ENCODE results near the gene OR3A2.
"Not testable (repeated sequence)": the region's sequence is repeated elsewhere in the genome, so short reads cannot be mapped to it uniquely, and the experiment has no call there.

OR3A2 gene

DNA sequence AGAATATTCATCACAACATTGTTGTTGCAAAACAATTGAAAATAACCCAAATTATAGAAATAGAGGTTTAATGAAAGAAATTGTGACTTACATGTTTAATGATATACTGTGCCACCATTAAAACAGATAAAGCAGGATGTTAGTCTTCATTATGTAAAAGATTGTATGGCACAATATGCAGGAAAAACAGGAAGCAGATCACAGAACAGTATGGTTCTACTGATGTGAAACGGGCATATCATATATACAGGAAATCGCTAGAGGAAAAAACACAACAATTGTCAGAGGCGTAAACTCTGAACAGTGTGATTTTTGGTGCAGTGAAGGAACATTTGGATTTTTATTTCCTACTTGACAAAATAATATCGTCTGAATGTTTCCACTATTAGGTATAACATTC is 110.0 kb downstream of the OR3A2 start:
- DNase-seq (ENCODE audit: low read depth): no peak
- TF ChIP-seq, protein P1, sequence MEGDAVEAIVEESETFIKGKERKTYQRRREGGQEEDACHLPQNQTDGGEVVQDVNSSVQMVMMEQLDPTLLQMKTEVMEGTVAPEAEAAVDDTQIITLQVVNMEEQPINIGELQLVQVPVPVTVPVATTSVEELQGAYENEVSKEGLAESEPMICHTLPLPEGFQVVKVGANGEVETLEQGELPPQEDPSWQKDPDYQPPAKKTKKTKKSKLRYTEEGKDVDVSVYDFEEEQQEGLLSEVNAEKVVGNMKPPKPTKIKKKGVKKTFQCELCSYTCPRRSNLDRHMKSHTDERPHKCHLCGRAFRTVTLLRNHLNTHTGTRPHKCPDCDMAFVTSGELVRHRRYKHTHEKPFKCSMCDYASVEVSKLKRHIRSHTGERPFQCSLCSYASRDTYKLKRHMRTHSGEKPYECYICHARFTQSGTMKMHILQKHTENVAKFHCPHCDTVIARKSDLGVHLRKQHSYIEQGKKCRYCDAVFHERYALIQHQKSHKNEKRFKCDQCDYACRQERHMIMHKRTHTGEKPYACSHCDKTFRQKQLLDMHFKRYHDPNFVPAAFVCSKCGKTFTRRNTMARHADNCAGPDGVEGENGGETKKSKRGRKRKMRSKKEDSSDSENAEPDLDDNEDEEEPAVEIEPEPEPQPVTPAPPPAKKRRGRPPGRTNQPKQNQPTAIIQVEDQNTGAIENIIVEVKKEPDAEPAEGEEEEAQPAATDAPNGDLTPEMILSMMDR (conservative IDR thresholded peaks at IDR 0.05; ENCODE audit: low read depth, low read length): no peak
- no peak overlapping the region for H3K4me3 ChIP-seq (ENCODE audit: low read length)

DNA sequence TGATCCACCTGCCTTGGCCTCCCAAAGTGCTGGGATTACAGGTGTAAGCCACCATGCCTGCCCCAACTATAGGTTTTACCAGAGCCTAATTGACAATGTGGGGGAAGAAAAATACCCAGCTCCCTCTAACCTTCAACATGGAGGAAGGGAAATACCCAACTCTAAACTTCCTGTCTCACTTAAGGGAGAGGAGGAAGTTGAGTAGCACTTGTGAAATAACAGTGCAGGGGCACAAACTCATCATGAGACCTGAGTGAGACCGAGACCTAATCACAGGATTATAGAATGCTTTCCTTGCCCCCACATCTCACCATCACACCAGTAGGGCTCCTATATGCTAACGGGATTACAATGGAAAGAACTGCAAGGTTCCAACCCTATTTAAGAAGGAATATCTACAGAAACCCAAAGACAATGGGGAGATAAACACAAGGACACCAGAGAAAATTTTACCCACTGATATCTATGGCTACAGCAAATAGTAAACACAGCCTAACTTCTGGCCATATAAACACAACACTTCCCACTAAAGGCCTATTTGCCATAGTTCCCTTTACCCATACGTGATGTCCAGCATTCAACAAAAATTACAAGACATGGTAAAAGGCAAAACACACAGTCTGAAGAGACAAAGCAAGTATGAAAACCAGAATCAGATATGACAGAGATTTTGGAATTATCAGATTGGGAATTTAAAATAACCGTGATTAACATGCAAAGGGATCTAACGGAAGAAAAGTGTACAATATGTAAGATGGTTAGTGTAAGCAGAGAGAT is 114.8 kb downstream of the OR3A2 start:
- H3K4me3 ChIP-seq (ENCODE audit: low read length): no peak overlapping the region
- TF ChIP-seq, protein P1 (conservative IDR thresholded peaks at IDR 0.05; ENCODE audit: low read depth, low read length): no peak

DNA sequence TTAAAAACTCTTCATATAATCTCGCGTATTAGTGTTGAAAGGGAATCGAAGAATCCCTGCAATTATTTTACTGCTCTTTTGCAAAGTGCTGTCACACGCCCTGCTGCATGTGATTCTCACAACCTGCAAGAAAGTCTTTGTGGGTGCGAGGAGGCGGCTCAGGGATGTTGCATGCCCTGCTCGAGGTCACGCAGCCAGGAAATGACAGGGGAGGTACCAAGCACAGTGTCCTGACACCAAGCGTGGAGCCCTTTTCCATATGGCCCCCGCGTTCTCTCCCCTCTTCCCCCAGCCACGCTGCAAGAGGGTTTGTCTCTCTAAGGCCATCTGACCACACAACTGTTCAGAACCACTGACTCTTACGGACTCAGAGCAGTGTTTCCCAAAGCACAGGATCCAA is 125.5 kb downstream of the OR3A2 start:
- H3K4me3 ChIP-seq (ENCODE audit: low read length): no peak overlapping the region
- TF ChIP-seq, protein P1 (conservative IDR thresholded peaks at IDR 0.05; ENCODE audit: low read depth, low read length): no peak
- no peak for DNase-seq (ENCODE audit: low read depth)

More for the DNA sequence above, 114.8 kb downstream of the OR3A2 start:
- DNase-seq (ENCODE audit: low read depth): no peak

DNA sequence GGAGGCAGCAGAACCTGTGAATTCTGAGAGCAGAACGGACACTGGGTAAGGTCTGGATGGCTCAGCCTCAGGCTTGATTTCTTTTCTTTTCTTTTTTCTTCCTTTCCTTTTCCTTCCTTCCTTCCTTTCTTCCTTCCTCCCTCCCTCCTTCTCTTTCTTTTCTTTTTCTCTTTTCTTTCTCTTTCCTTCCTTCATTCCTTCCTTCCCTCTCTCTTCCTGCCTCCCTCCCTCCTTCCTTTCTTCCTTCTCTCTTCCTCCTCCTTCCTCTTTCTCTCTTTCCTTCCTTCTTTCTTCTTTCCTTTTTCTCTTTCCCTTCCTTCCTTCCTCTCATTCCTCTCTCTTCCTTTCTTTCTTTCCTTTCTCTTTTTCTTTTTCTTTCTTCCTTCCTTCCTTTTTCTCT is 125.9 kb downstream of the OR3A2 start:
- DNase-seq (ENCODE audit: low read depth): no peak
- H3K4me3 ChIP-seq (ENCODE audit: low read length): no peak overlapping the region
- TF ChIP-seq, protein P1 (conservative IDR thresholded peaks at IDR 0.05; ENCODE audit: low read depth, low read length): no peak

GRCh38 chr17:3256575-3256974 is 129.5 kb downstream of the OR3A2 start:
- no peak for DNase-seq (ENCODE audit: low read depth)
- TF ChIP-seq, protein P1 (conservative IDR thresholded peaks at IDR 0.05; ENCODE audit: low read depth, low read length): no peak
- no peak overlapping the region for H3K4me3 ChIP-seq (ENCODE audit: low read length)

DNA sequence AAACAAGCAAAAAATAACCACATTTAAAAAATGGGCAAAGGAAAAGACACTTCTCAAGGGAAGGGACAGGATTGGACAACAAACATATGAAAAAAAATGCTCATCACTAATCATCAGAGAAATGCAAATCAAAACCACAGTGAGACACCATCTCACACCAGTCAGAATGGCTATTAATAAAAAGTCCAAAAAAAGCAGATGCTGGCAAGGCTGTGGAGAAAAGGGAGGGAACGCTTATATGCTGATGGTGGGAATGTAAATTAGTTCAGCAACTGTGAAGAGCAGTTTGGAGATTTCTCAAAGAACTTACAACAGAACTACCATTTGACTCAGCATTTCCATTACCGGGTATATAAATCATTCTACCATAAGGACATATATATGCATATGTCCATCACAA is 137.1 kb downstream of the OR3A2 start:
- H3K4me3 ChIP-seq (ENCODE audit: low read length); DNase-seq (ENCODE audit: low read depth): not testable (repeated sequence)

- H3K4me3 ChIP-seq (ENCODE audit: low read length); DNase-seq (ENCODE audit: low read depth): not testable (repeated sequence)
These were observed 141.3 kb downstream of the OR3A2 start for GRCh38 chr17:3244841-3245240.

GRCh38 chr17:3241044-3241443 is 145.1 kb downstream of the OR3A2 start:
- not testable (repeated sequence) for DNase-seq (ENCODE audit: low read depth); H3K4me3 ChIP-seq (ENCODE audit: low read length)

DNA sequence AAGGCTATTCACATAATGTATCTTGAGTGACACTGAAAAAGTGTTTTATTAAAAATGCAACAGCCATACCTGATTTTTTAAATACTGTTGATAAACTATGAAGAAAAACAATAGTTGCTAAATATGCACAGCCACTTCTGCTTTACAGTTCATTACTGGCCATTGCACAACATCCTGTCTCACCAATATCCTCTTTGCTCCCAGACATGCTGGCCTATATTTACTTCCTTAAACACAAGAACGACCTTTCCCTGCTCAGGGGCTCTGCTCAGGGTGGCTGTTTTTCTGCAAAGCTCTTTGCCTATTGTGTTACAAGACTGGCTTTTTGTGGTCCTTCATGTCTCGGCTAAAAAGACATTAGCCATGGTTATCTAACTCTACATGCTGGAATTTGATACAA is 147.4 kb downstream of the OR3A2 start:
- DNase-seq (ENCODE audit: low read depth); H3K4me3 ChIP-seq (ENCODE audit: low read length): not testable (repeated sequence)

GRCh38 chr17:3232300-3232699 is 153.8 kb downstream of the OR3A2 start:
- DNase-seq (ENCODE audit: low read depth); H3K4me3 ChIP-seq (ENCODE audit: low read length): not testable (repeated sequence)

Measured in retinal pigment epithelial cell (primary cell).